HT-29 (cell line): ENCODE results near the gene ANKMY1. TPM values are rescaled to one million over a fixed set of nuclear protein-coding genes. Genes with fewer than 3 reads are reported as not detected.

ENCODE experiments used
- DNase-seq: peaks from one replicate; pipeline ENCODE4 v3.0.0-alpha.2; 2015; ENCODE audit warnings: low spot score
- total RNA-seq: library from RNA; depleted of rRNA; stranded (reverse); fragments of >200 nt; shearing (Covaris generic); gene quantifications from 2 replicates; pipeline ENCODE4 v1.2.3, GENCODE V29; 2014

The ANKMY1 gene
- total RNA-seq, 1 experiment from 2014 or later, result 29.5 TPM

DNA sequence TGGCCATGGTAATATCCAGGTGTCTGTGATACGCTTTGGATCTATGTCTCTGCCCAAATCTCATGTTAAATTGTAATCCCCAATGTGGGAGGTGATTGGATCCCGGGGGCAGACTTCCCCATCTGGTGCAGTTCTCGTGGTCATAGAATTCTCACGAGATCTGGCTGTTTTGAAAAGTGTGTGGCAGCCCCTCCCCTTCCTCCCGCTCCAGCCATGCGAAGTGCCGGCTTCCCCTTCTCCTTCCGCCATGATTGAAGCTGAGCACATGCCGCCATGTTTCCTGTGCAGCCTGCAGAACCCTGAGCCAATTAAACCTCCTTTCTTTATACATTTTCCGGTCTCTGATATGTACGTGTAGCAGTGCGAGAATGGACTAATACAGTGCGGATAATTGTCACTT is 79.9 kb downstream of the ANKMY1 start:
- DNase-seq, result no peak

DNA sequence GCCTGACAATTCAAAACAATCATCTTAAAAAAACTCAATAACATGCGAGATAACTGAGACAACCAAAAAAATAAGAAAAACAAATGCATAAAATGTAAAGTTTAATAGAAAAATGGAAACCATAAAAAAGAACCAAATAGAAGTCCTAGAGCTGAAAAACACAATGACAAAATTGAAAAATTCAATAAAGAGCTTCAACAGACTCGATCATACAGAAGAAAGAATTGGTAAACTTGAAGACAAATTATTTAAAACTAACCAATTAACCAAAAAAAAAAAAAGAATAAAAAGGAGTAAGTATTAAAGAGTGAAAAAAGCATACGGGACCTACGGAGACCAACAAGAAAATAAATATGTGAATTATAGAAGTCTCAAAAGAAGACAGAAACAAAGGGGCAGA is 84.6 kb downstream of the ANKMY1 start:
- no peak for DNase-seq

DNA sequence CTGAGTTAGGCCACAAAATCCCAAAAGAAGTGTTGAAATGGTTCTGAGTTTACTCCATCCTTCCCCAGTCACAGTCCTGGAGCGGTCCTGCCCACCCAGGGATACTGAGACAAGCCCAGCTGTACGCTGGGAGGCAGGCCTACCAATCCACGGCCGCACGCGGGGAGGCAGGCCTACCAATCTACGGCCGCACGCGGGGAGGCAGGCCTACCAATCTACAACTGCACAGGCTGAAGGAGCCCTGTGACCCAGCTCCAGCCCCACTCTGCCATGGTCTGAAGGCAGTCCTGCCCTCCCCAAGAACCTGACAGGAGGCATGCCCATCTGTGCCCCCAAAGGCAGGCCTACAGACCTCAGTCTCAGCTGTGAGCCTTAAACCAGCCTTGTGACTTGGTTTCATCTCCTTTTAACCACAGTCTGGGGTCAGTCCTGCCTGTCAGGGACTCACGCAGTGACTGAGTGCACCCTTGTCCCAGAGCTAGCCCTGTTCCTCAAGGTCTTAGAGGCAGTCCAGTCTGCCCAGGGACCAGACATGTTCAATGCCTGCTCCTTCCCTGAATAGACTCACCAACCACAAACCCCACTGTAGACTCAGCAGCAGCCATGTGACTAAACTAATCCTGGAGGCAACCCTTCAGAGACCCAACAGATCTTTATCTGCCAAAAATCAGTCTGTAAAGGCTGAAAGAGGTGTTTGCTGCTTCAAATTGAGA is 85.6 kb downstream of the ANKMY1 start:
- no peak for DNase-seq

DNA sequence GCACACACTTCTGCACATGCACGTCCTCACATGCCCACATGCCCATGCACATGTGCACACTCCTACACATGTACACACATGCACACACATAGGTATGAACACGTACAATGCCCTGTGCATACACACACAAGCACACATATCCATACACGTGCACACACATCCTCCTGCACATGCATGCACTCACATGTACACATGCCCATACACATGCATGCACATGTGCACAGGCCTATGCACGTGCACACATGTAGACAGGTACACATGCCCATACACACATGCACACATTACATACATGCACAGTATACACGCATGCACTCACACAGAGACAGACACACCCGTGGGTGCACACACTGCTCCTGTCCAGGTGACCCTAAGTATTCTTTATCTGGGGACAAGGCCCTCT is 88.0 kb downstream of the ANKMY1 start:
- no peak for DNase-seq

DNA sequence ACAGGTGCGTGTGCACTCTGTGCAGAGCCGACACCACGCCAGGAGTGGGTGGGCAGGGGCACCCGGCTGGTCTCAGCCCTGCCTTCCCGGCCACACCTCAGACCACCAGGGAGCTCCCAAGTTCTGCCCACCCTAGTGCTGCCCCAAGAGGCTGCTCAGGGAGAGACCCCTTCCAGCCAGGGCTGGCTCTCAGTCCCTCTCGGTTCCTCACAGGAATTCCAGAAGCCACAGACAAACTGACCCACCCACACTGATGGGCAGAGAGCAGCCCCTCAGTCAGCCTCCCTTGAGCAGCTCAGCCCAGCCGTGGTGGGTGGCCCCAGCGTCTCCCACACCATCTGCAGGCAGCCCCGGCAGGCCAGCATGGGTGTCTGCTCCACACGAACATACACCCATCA is 88.5 kb downstream of the ANKMY1 start:
- no peak for DNase-seq

DNA sequence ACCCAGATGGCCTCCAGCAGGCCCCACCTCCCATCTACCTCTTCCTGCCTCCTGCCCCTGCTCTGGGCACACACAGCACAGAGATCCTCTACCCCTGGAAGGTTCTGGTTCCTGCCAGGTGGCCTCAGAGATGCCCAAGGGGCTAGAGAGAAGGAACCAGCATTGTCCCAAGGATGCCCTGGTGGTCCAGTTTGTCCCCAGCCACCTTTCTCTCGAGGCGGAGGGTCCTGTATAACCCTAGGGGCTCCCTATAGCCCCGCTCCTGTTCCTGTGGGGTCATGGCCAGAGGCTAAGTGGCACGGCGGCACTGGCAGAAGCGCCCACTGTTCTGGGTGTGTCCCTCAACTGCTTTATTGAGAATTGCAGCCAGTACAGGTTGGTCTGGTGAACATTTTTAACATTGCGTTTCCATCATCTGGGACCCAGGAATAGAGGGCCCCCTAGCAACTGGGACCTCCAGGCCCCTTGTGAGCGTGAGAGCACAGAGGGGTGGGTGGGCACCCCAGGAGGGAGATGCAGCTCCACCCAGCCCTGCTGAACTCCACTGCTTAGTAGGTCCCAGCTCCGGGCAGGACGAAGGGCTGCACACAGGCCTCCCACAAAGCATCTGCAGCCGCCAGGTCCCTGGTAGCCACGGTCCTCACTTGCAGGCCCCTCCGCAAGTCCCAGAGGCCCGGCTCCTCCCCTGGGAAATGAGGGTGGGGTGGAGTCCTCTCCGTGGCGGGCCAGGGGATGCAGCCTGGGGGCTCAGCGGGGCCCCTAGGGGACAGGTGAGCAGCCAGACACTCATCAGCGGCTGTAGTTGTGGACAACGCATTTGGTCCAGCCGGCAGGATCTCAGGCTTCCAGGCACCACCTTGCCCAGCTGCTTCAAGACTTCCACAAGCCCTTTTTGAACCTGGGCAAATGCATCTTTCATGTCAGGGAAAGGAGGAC is 89.2 kb downstream of the ANKMY1 start:
- no peak for DNase-seq

DNA sequence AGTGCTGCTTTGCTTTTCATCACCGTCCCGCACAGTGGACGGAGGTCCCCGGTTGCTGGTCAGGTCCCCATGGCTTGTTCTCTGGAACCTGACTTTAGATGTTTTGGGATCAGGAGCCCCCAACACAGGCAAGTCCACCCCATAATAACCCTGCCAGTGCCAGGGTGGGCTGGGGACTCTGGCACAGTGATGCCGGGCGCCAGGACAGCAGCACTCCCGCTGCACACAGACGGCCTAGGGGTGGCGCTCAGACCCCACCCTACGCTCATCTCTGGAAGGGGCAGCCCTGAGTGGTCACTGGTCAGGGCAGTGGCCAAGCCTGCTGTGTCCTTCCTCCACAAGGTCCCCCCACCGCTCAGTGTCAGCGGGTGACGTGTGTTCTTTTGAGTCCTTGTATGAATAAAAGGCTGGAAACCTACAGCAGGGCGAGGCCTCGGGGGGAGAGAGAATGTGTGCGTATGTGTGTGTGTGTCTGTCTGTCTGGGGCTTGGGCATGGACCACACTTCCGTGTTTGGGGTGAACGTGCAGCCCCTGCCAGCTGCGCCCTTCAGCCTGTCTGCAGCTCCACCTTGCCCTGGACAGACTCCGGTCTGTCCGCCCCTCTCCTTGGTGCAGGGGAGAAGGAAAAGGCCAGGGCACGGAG is 90.0 kb downstream of the ANKMY1 start:
- DNase-seq, result no peak

DNA sequence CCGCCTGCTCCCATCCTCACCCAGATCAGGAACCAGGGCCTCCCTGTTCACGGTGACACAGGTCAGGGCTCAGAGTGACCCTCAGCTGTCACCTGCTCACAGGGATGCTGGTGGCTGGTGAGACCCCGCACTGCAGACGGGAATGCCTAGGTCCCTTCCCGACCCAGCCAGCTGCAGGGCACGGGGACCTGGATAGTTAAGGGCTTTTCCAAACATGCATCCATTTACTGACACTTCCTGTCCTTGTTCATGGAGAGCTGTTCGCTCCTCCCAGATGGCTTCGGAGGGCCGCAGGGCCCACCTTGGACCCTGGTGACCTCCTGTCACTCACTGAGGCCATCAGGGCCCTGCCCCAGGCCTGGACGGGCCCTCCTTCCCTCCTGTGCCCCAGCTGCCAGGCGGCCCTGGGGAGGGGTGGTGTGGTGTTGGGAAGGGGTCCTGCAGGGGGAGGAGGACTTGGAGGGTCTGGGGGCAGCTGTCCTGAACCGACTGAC is 90.6 kb downstream of the ANKMY1 start:
- no peak for DNase-seq

DNA sequence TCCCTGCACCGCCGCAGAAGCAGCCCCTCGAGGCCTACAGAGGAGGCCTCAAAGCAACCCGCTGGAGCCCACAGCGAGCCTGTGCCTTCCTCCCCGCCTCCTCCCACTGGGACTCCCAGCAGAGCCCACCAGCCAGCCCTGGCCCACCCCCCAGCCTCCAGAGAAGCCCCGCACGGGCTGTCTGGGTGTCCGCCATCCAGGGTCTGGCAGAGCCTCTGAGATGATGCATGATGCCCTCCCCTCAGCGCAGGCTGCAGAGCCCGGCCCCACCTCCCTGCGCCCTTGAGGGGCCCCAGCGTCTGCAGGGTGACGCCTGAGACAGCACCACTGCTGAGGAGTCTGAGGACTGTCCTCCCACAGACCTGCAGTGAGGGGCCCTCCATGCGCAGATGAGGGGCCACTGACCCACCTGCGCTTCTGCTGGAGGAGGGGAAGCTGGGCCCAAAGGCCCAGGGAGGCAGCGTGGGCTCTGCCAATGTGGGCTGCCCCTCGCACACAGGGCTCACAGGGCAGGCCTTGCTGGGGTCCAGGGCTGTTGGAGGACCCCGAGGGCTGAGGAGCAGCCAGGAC is 91.1 kb downstream of the ANKMY1 start:
- no peak for DNase-seq

DNA sequence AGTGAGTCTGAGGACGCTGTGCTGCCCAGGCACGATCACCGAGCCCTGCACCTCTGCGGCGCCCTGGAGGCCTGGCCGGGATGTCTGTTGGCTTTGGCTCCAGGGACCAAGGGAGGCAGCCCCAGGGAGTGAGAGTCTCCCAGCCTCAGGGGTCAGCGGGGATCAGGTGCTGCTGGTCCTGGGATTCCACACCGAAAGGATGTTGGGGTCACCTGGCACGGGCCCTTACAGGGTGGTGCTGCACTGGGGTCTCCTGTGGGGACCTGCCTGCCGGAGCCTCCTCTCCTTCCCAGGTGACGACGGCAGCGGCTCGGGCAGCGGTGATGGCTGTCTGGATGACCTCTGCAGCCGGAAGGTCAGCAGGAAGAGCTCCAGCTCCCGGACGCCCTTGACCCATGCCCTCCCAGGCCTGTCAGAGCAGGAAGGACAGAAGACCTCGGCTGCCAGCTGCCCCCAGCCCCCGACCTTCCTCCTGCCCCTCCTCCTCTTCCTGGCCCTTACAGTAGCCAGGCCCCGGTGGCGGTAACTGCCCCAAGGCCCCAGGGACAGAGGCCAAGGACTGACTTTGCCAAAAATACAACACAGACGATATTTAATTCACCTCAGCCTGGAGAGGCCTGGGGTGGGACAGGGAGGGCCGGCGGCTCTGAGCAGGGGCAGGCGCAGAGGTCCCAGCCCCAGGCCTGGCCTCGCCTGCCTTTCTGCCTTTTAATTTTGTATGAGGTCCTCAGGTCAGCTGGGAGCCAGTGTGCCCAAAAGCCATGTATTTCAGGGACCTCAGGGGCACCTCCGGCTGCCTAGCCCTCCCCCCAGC is 91.8 kb downstream of the ANKMY1 start:
- no peak for DNase-seq

DNA sequence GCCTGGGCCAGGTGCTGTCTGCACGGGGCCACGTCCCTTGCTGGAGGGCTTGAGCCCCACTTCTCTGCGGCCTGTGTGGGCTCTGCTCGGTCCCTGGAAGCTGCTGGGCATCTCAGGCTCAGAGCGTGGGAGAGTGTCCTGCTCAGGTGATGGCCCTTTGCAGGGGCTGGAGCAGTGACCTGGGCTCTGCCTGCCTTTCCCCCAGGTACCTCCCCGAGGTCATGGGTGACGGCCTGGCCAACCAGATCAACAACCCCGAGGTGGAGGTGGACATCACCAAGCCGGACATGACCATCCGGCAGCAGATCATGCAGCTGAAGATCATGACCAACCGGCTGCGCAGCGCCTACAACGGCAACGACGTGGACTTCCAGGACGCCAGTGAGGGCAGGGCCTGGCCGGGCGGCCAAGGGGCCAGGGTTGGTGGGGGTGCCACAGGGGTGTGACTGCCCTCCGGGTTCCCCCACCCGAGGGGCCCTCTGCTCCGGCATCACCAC is 92.5 kb downstream of the ANKMY1 start:
- no peak for DNase-seq

DNA sequence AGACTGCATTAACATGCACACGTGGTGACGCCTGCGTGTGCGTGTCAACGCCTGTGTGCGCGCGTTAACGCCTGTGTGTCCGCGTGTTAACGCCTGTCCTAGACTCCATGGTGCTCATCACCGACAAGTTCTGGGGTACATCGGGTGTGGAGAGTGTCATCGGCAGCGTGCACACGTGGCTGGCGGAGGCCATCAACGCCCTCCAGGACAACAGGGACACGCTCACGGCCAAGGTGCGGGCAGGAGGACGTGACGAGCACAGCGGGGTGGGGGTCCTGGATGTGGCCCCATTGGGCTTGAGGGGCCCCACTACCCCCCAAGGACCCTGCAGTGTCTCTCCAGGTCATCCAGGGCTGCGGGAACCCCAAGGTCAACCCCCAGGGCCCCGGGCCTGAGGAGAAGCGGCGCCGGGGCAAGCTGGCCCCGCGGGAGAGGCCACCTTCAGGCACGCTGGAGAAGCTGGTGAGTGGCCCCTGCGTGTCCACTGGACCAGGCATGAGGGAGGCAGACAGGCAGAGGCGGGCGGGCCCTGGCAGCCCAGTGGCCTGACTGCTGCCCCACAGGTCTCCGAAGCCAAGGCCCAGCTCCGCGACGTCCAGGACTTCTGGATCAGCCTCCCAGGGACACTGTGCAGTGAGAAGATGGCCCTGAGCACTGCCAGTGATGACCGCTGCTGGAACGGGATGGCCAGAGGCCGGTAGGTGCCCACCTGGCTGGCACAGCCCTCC is 93.1 kb downstream of the ANKMY1 start:
- no peak for DNase-seq

DNA sequence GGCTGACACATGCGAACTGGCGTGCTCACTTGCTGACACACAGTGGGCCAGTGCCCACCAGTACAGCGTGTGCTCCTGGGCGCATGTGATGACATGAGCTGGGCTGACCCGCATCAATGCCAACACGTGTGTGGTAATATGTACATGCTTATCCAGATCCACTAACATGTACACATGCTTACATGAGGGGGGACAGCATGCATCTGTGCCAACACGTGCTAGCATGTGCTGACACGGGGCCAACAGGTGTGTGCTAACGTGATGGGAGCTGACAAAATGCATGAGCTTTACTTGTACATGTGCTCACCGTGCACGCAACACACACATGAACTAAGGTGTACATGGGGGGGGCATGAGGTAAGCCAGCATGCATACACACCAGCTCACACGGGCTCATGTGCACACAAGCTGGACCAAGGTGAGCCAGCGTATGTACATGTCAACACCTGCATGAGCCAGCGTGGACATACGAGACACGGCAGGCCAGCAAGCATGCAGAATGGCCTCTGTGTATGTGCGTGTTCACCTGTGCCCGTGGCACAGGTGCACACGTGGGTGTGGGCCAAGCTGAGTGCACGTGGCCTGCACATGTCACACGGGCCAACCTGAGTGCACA is 93.8 kb downstream of the ANKMY1 start:
- no peak for DNase-seq

DNA sequence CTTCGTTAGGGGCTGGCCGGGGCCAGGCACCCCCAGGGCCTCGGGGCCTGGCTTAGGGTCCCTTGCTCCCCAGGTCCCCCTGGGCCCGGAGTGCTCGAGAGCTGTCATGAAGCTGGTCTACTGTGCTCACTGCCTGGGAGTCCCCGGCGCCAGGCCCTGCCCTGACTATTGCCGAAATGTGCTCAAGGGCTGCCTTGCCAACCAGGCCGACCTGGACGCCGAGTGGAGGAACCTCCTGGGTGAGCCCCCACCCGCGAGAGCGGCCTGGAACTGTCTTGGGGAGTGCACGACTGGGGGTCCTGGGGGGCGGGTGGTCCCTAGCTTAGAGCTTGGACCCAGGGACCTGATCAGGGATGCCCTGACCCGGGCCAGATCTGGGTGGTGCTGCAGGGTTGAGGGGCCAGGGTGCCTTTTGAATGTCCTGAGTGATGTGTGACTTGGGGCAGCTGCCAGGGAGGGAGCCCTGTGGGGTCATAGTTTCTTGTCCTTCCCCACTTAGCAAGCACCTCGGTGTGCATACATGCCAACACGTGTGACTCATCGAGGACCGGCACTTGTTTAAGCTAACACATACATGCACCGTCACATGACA is 94.4 kb downstream of the ANKMY1 start:
- DNase-seq, result no peak

DNA sequence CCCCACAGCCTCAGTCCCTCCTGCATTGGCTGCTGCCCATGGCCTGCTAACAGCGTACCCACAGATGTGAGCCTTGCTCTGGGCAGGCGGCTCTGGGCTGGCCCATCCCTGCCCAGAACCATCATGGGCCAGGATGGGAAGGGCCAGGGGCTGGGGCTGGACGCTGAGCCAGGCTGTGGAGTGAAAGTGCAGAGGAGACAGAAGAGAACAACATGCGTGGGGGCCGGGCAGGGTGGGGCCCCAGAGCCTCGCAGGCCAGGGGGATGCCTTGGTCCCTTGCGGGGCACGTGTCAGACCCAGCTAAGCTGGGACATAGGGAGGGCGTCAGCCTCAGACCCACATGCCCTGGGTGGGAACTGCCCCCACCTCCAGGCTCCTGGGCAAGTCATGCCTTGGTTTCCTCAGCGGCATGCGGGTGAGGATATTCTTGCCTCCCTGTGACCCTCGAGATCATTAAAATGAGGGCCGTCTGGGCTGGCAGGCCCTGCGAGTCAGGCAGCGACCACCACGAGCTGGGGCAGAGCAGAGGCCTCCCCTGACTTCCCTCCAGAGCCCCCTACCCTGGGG is 95.0 kb downstream of the ANKMY1 start:
- DNase-seq, result no peak

DNA sequence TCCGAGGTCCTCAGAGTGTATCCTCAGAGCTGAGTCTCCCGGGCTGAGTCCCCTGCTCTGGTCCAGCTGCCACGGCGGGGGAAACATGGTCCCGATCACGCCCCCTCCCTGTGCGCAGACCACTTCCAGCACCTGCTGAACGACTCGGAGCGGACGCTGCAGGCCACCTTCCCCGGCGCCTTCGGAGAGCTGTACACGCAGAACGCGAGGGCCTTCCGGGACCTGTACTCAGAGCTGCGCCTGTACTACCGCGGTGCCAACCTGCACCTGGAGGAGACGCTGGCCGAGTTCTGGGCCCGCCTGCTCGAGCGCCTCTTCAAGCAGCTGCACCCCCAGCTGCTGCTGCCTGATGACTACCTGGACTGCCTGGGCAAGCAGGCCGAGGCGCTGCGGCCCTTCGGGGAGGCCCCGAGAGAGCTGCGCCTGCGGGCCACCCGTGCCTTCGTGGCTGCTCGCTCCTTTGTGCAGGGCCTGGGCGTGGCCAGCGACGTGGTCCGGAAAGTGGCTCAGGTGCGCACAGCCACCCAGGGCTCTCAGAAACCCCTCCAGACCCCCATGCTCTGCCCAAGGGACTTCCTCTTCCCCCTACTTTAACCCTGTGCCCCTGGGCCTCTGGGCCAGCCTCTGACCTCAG is 95.6 kb downstream of the ANKMY1 start:
- no peak for DNase-seq

DNA sequence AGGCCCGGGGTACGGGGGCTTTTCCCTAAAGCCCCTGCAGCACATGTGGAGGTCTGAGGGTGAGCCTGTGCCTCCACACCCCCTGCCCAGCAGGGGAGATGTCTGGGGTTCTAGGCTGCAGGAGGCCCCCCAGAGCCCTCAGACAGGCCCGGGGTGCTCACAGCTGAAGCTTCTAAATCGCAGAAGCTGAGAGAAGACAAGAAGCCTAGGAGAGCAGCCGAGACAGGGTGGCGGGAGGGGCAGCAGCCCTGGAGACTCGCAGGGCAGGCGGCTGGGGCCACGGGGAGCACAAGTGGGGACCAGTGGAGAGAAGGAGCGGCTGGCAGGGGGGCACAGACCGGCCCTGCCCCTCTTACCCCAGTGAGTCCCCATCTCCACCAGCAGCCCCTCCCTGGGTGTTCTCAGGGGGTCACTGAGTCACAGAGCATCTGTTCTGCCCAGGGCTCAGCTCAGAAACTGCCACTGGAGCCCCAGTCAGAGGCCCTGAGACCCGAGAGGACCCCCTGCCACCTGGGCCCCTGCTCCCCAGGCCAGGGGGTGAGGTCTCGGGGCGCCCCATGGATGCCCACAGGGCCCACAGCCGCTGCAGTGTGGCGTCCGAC is 96.2 kb downstream of the ANKMY1 start:
- DNase-seq, result no peak
